Thyroid gland (tissue), 4 donors: ENCODE data around the gene ABHD8.

ENCODE experiments used
- POLR2A ChIP-seq, 2 donors: fragments of 450-650 bp; IDR thresholded peaks; one replicate each; pipeline ENCODE4 v1.6.1; 2017; ENCODE audit warnings: antibody characterized with exemption in 2 of 2, mild to moderate bottlenecking in 2 of 2, moderate library complexity in 1 of 2
- TF ChIP-seq, protein P1 (sequence below), 6 experiments: fragments of 200-600 bp in 3 of 6; fragments of 450-650 bp in 3 of 6; sonication (generic) in 3 of 6; IDR thresholded peaks; one replicate each; pipeline ENCODE4 v1.5.1; 2016 to 2019; ENCODE audit warnings: antibody characterized with exemption in 6 of 6, mild to moderate bottlenecking in 2 of 6, inconsistent platforms in 1 of 6, moderate library complexity in 1 of 6

DNA sequence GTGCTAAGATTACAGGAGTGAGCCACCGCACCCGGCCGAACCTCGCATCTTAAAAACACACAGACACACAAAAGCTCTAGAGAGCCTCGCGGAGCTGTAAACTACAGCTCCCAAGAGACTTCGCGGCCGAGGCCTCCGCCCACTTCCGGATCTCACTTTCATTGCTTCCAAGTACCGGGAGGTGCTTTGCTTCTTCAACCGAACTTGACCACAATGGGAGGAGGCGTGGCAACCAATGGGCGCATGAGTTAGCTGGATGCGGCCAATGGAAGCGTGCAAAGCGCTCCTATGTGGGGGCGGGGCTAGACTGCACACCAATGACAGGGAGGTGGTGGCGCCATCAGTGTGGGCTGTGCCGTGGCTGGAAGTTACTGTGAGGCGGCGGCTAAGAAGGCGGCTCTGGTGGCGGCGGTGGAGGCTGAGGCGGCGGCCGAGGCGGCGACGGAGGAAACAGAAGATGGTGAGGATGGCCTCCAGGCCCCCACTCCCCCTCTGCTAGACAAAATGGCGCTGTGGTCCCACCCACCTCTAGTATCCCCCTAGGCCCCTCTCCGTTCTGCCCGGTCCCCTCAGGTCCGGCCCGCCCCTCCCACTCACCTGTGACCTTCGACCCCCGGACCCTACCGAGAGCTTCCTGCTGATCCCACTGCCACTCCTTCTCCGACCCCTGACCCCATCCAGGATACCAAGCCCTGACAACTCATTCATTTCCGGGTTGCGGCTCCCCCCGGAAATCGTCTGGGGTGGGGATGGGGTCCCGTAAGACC is 6.2 kb upstream of the ABHD8 start, which contains the start of gene DDA1:
- TF ChIP-seq, protein P1, sequence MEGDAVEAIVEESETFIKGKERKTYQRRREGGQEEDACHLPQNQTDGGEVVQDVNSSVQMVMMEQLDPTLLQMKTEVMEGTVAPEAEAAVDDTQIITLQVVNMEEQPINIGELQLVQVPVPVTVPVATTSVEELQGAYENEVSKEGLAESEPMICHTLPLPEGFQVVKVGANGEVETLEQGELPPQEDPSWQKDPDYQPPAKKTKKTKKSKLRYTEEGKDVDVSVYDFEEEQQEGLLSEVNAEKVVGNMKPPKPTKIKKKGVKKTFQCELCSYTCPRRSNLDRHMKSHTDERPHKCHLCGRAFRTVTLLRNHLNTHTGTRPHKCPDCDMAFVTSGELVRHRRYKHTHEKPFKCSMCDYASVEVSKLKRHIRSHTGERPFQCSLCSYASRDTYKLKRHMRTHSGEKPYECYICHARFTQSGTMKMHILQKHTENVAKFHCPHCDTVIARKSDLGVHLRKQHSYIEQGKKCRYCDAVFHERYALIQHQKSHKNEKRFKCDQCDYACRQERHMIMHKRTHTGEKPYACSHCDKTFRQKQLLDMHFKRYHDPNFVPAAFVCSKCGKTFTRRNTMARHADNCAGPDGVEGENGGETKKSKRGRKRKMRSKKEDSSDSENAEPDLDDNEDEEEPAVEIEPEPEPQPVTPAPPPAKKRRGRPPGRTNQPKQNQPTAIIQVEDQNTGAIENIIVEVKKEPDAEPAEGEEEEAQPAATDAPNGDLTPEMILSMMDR (IDR thresholded peaks at IDR 0.05): no peak
- TF ChIP-seq POLR2A (IDR thresholded peaks at IDR 0.05): peak in 1 of 2 donors; percentile 57
